ENCODE data around the gene ASGR2. TPM values are rescaled to one million over a fixed set of nuclear protein-coding genes. Genes with fewer than 3 reads are reported as not detected.
A peak's percentile ranks its signal among the peaks of the same experiment; 100 is the strongest.

Gene ASGR2
- total RNA-seq, 1 donor from 2014 or later: not detected

GRCh38 chr17:7068268-7068667, 46.4 kb downstream of the ASGR2 start:
- H3K36me3 ChIP-seq (ENCODE audit: control insufficient read depth in 3 of 3, insufficient read depth in 3 of 3, low read length in 3 of 3): no peaks in the 10 kb centered on the region
- H3K27me3 ChIP-seq (ENCODE audit: control insufficient read depth in 3 of 3, insufficient read depth in 3 of 3, low read length in 3 of 3): peaks cover 3 to 21% (median 6%) of the 10 kb centered on the region in 3 donors
- H3K4me3 ChIP-seq (ENCODE audit: low read length in 3 of 3): no peak overlapping the region
- no peaks in the 10 kb centered on the region for H3K4me1 ChIP-seq (ENCODE audit: control insufficient read depth in 3 of 3, insufficient read depth in 3 of 3, low read length in 3 of 3)
- no peaks in the 10 kb centered on the region for H3K9me3 ChIP-seq (ENCODE audit: control insufficient read depth in 3 of 3, low read length in 3 of 3)
- no peak overlapping the region for H3K27ac ChIP-seq (ENCODE audit: low read depth, low read length)
- H3K9ac ChIP-seq (ENCODE audit: low read depth in 1 of 3, low read length in 3 of 3): no peak overlapping the region

DNA sequence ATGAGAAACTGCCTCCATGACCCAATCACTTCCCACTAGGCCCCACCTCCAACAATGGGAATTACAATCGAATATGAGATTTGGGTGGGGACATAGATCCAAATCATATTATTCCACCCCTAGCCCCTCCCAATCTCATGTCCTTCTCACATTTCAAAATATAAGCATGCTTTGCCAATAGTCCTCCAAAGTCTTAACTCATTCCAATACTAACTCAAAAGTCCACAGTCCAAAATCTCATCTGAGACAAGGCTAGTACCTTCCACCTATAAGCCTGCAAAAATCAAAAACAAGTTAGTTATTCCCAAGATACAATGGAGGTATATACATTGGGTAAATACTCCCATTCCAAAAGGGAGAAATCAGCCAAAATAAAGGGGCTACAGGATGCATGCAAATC, 47.4 kb downstream of the ASGR2 start:
- no peak overlapping the region for H3K27ac ChIP-seq (ENCODE audit: low read depth, low read length)
- H3K4me3 ChIP-seq (ENCODE audit: low read length in 3 of 3): no peak overlapping the region
- peaks cover 3 to 21% (median 6%) of the 10 kb centered on the region in 3 donors for H3K27me3 ChIP-seq (ENCODE audit: control insufficient read depth in 3 of 3, insufficient read depth in 3 of 3, low read length in 3 of 3)
- no peaks in the 10 kb centered on the region for H3K4me1 ChIP-seq (ENCODE audit: control insufficient read depth in 3 of 3, insufficient read depth in 3 of 3, low read length in 3 of 3)
- no peaks in the 10 kb centered on the region for H3K9me3 ChIP-seq (ENCODE audit: control insufficient read depth in 3 of 3, low read length in 3 of 3)
- no peaks in the 10 kb centered on the region for H3K36me3 ChIP-seq (ENCODE audit: control insufficient read depth in 3 of 3, insufficient read depth in 3 of 3, low read length in 3 of 3)
- H3K9ac ChIP-seq (ENCODE audit: low read depth in 1 of 3, low read length in 3 of 3): no peak overlapping the region

DNA sequence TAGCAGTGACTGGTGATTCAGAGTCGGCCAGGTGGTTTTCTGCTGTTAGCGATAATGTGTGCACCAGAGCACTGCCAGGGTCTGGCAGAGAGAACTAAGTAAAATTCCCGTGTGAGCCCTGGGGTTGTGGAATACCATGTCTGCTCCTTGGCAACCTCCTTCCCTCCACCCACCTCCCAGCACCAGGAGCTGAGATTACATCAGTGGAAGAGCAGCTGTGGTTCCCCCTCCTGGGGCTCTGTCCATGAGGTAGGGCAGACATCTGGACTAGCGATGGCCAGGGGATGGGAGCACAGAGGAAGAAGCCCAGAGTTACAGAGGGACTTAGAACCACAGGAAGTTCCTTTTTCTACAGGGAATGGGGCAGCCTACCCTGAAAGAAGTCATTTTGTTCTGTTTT, 50.4 kb downstream of the ASGR2 start:
- Histone ChIP-seq H3K4me1 (ENCODE audit: control insufficient read depth in 3 of 3, insufficient read depth in 3 of 3, low read length in 3 of 3) (no peaks in the 10 kb centered on the region), H3K9me3 (ENCODE audit: control insufficient read depth in 3 of 3, low read length in 3 of 3) (no peaks in the 10 kb centered on the region), H3K4me3 (ENCODE audit: low read length in 3 of 3) (no peak overlapping the region), H3K27ac (ENCODE audit: low read depth, low read length) (no peak overlapping the region), H3K27me3 (ENCODE audit: control insufficient read depth in 3 of 3, insufficient read depth in 3 of 3, low read length in 3 of 3) (peaks cover 3 to 23% (median 6%) of the 10 kb centered on the region in 3 donors), H3K36me3 (ENCODE audit: control insufficient read depth in 3 of 3, insufficient read depth in 3 of 3, low read length in 3 of 3) (no peaks in the 10 kb centered on the region), H3K9ac (ENCODE audit: low read depth in 1 of 3, low read length in 3 of 3) (no peak overlapping the region)

DNA sequence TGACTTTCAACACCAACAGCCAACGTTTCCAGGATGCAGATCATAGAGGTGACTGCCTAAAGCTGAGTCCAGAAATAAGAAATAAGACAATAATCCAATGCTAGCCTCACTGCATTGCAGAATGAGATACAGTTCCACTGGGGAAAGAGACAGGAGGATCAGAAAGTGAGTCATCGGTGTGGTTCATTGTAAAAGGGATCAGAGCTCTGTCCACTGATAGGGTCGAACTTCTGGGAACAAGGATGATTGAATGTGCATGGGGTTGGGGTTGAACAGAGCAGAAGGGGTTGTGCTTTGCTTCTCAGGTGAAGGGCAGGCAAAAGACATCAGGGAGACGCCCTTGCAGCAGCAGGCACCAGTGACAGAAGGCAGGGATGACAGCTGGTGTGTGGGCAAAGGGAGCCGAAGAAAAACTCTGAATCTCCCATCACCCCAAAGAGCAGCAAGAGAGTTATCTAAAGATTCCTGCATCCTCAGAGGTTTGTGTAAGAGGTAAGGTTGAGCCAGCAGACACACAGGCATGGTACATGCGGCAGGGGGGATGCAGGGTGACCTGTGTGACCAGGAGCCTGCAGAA, 51.0 kb downstream of the ASGR2 start:
- H3K4me1 ChIP-seq (ENCODE audit: control insufficient read depth in 3 of 3, insufficient read depth in 3 of 3, low read length in 3 of 3): no peaks in the 10 kb centered on the region
- H3K4me3 ChIP-seq (ENCODE audit: low read length in 3 of 3): no peak overlapping the region
- no peak overlapping the region for H3K27ac ChIP-seq (ENCODE audit: low read depth, low read length)
- no peaks in the 10 kb centered on the region for H3K9me3 ChIP-seq (ENCODE audit: control insufficient read depth in 3 of 3, low read length in 3 of 3)
- H3K9ac ChIP-seq (ENCODE audit: low read depth in 1 of 3, low read length in 3 of 3): no peak overlapping the region
- H3K27me3 ChIP-seq (ENCODE audit: control insufficient read depth in 3 of 3, insufficient read depth in 3 of 3, low read length in 3 of 3): peaks cover 3 to 23% (median 6%) of the 10 kb centered on the region in 3 donors
- H3K36me3 ChIP-seq (ENCODE audit: control insufficient read depth in 3 of 3, insufficient read depth in 3 of 3, low read length in 3 of 3): no peaks in the 10 kb centered on the region

GRCh38 chr17:7060165-7060891, 54.3 kb downstream of the ASGR2 start:
- Histone ChIP-seq H3K36me3 (ENCODE audit: control insufficient read depth in 3 of 3, insufficient read depth in 3 of 3, low read length in 3 of 3) (no peaks in the 10 kb centered on the region), H3K9ac (ENCODE audit: low read depth in 1 of 3, low read length in 3 of 3) (no peak overlapping the region), H3K4me1 (ENCODE audit: control insufficient read depth in 3 of 3, insufficient read depth in 3 of 3, low read length in 3 of 3) (no peaks in the 10 kb centered on the region), H3K27me3 (ENCODE audit: control insufficient read depth in 3 of 3, insufficient read depth in 3 of 3, low read length in 3 of 3) (peaks cover 3 to 18% (median 5%) of the 10 kb centered on the region in 3 donors), H3K27ac (ENCODE audit: low read depth, low read length) (no peak overlapping the region), H3K4me3 (ENCODE audit: low read length in 3 of 3) (no peak overlapping the region), H3K9me3 (ENCODE audit: control insufficient read depth in 3 of 3, low read length in 3 of 3) (no peaks in the 10 kb centered on the region)

DNA sequence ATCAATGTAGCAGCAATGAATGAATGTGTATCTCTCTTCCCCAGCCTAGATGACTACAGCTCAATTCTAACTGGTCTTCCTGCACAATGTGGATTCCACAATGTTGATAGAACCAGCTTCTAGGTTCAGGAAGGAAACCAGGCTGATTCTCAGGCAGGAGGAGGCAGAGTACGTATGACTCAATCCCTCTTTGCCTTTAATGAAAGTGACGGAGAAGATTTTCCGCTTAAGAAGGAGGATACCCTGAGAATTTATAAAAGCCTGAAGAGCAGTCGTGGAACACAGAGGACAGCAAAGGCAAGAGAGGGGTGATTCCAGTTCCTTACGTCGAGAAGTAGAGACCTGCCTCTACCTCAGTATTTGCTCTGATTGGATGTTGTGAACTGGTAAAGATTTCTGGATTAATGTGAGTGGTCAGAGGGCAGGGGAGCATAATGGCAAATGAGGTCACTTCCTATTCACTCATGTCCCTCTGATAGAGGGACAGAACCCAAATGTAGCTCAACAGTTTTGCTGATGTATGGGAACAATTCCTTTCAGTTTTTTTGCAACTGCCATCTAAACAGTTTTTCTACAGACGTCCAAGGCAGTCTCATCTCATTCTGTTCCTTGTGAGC, 55.7 kb downstream of the ASGR2 start:
- Histone ChIP-seq H3K4me1 (ENCODE audit: control insufficient read depth in 3 of 3, insufficient read depth in 3 of 3, low read length in 3 of 3) (no peaks in the 10 kb centered on the region), H3K9ac (ENCODE audit: low read depth in 1 of 3, low read length in 3 of 3) (peak overlapping the region in 1 of 3 donors; percentile 16), H3K27ac (ENCODE audit: low read depth, low read length) (no peak overlapping the region), H3K9me3 (ENCODE audit: control insufficient read depth in 3 of 3, low read length in 3 of 3) (no peaks in the 10 kb centered on the region), H3K4me3 (ENCODE audit: low read length in 3 of 3) (no peak overlapping the region), H3K36me3 (ENCODE audit: control insufficient read depth in 3 of 3, insufficient read depth in 3 of 3, low read length in 3 of 3) (no peaks in the 10 kb centered on the region), H3K27me3 (ENCODE audit: control insufficient read depth in 3 of 3, insufficient read depth in 3 of 3, low read length in 3 of 3) (peaks cover 0 to 8% (median 4%) of the 10 kb centered on the region in 3 donors)

DNA sequence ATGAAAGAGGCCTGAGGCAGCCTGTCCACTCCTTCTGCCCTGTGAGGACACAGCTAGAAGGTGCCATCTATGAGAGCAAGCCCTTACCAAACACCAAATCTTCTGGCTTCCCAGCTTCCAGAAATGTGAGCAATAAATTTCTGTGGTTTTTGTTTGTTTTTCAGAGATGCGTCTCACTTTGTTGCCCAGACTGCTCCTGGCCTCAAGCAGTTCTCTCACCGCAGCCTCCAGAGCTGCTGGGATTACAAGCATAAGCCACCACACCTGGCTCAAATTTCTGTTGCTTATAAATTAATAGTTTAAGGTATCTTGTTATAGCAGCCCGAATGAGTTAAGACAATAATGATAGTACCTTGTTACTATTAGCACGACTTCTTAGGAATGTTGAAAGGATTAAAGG, 58.2 kb downstream of the ASGR2 start:
- H3K27me3 ChIP-seq (ENCODE audit: control insufficient read depth in 3 of 3, insufficient read depth in 3 of 3, low read length in 3 of 3): peaks cover 0 to 4% (median 2%) of the 10 kb centered on the region in 3 donors
- no peak overlapping the region for H3K27ac ChIP-seq (ENCODE audit: low read depth, low read length)
- H3K9me3 ChIP-seq (ENCODE audit: control insufficient read depth in 3 of 3, low read length in 3 of 3): no peaks in the 10 kb centered on the region
- H3K36me3 ChIP-seq (ENCODE audit: control insufficient read depth in 3 of 3, insufficient read depth in 3 of 3, low read length in 3 of 3): no peaks in the 10 kb centered on the region
- no peak overlapping the region for H3K9ac ChIP-seq (ENCODE audit: low read depth in 1 of 3, low read length in 3 of 3)
- no peak overlapping the region for H3K4me3 ChIP-seq (ENCODE audit: low read length in 3 of 3)
- peaks cover 0 to 2% (median 0%) of the 10 kb centered on the region in 3 donors for H3K4me1 ChIP-seq (ENCODE audit: control insufficient read depth in 3 of 3, insufficient read depth in 3 of 3, low read length in 3 of 3)

Small RNA genes lying within 50 kb of the gene (small RNA-seq; reads per million reads assigned to genes)
- not detected for gene AC120057.1

Other genes starting within 250 kb of the ASGR2 start
- not detected for gene ALOX12, start 118.8 kb downstream of the ASGR2 start, total RNA-seq
- gene RNASEK, start 102.2 kb downstream of the ASGR2 start, total RNA-seq: 20.9 TPM
- gene BCL6B, start 91.8 kb downstream of the ASGR2 start, total RNA-seq: 13.0 TPM
- under 0.01 TPM for gene SLC16A13, start 78.8 kb downstream of the ASGR2 start, total RNA-seq
- not detected for gene SLC16A11, start 70.7 kb downstream of the ASGR2 start, total RNA-seq
- gene CLEC10A, start 34.6 kb downstream of the ASGR2 start, total RNA-seq: 1.6 TPM
- gene ASGR1, start 64.5 kb upstream of the ASGR2 start, total RNA-seq: 1.0 TPM
- gene DLG4, start 105.0 kb upstream of the ASGR2 start, total RNA-seq: 7.3 TPM
- gene ACADVL, start 105.1 kb upstream of the ASGR2 start, total RNA-seq: 119 TPM
- gene DVL2, start 119.7 kb upstream of the ASGR2 start, total RNA-seq: 63.2 TPM
- 30.3 TPM for gene PHF23, start 124.6 kb upstream of the ASGR2 start, total RNA-seq
- gene GABARAP, start 127.6 kb upstream of the ASGR2 start, total RNA-seq: 259 TPM
- gene CTDNEP1, start 136.9 kb upstream of the ASGR2 start, total RNA-seq: 39.7 TPM
- 28.2 TPM for gene ELP5, start 137.4 kb upstream of the ASGR2 start, total RNA-seq
- gene CLDN7, start 147.7 kb upstream of the ASGR2 start, total RNA-seq: not detected
- 34.4 TPM for gene SLC2A4, start 166.9 kb upstream of the ASGR2 start, total RNA-seq
- gene YBX2, start 179.8 kb upstream of the ASGR2 start, total RNA-seq: 0.52 TPM
- 185 TPM for gene EIF5A, start 192.8 kb upstream of the ASGR2 start, total RNA-seq
- gene GPS2, start 200.5 kb upstream of the ASGR2 start, total RNA-seq: 24.5 TPM
- gene NEURL4, start 214.5 kb upstream of the ASGR2 start, total RNA-seq: 19.8 TPM
- gene ACAP1, start 221.7 kb upstream of the ASGR2 start, total RNA-seq: 2.1 TPM
- 4.2 TPM for gene KCTD11, start 237.3 kb upstream of the ASGR2 start, total RNA-seq
- not detected for gene TMEM95, start 240.3 kb upstream of the ASGR2 start, total RNA-seq